Psoas muscle (tissue), 8 donors: ENCODE data around the gene COL6A2. TPM values are rescaled to one million over a fixed set of nuclear protein-coding genes. Genes with fewer than 3 reads are reported as not detected.
"Not testable (repeated sequence)": the region's sequence is repeated elsewhere in the genome, so short reads cannot be mapped to it uniquely, and the experiment has no call there.

Experiments
- ATAC-seq, 4 donors: fragments of 200-7000 bp; cut with Tn5 transposase; one replicate each; pipeline ENCODE4 v1.9.1; 2020; ENCODE audit warnings: moderate library complexity in 3 of 4, mild to moderate bottlenecking in 2 of 4
- DNase-seq, 2 donors: peaks; one replicate each; pipeline ENCODE4 v3.0.0-alpha.2; 2020
- H3K27ac ChIP-seq: fragments of 200-600 bp; one replicate; pipeline ENCODE4 v1.8.0; 2022
- H3K27me3 ChIP-seq, 3 donors: fragments of 200-600 bp in 1 of 3; one replicate each; pipeline versions ENCODE4 v1.6.1 to v1.8.0; 2013 to 2022; ENCODE audit warnings: low read length in 2 of 3, mild to moderate bottlenecking in 2 of 3, moderate library complexity in 1 of 3; ENCODE audit not compliant: insufficient read depth in 3 of 3
- H3K36me3 ChIP-seq, 2 donors: fragments of 200-600 bp in 1 of 2; one replicate each; pipeline versions ENCODE4 v1.6.1 to v1.8.0; 2013 to 2022; ENCODE audit warnings: low read depth in 1 of 2, mild to moderate bottlenecking in 1 of 2, moderate library complexity in 1 of 2; ENCODE audit not compliant: insufficient read depth in 1 of 2
- H3K4me1 ChIP-seq: fragments of 200-600 bp; one replicate; pipeline ENCODE4 v1.8.0; 2022
- H3K4me3 ChIP-seq: fragments of 200-600 bp; one replicate; pipeline ENCODE4 v1.8.0; 2022; ENCODE audit warnings: mild to moderate bottlenecking
- H3K9me3 ChIP-seq: fragments of 200-600 bp; one replicate; pipeline ENCODE4 v1.8.0; 2022
- CTCF ChIP-seq: fragments of 200-600 bp; IDR thresholded peaks from one replicate; pipeline ENCODE4 v1.8.0; 2022; ENCODE audit warnings: antibody characterized with exemption
- WGBS, 3 donors: extraction: QIAGEN DNeasy Blood & Tissue Kit; methylation state at CpG; one replicate each; pipeline versions ENCODE4 v1.1.6 to v1.1.7; 2013; 5-methylcytosine and 5-hydroxymethylcytosine counted together
- intact Hi-C, 2 donors: fragments of 100-400 bp; cut with DNase I; formaldehyde crosslinking; loops; one replicate each; pipeline versions ENCODE4 v1.11.0 to v1.14.2; 2022
- polyA plus RNA-seq, 3 donors: library from polyadenylated mRNA; stranded (reverse); fragments of 200-250 nt; gene quantifications; one replicate each; pipeline ENCODE4 v1.2.3, GENCODE V29; 2013
- total RNA-seq, 4 donors: library from RNA; stranded (reverse); fragmentation: NEBNext Ultra II Directional in 2 of 4; extraction: Animal tissue kit (Norgen Biotek cat#: 25700) in 2 of 4; gene quantifications; one replicate each; pipeline versions ENCODE4 v1.2.1 to v1.2.4, GENCODE V29; 2021 to 2023
- donor health status: healthy with polysubstance abuse.
- donor health status: DM: no; HTN: no; CAD: no; lungs with moderate emphysema.
- donor health status: Bipolar disorder and iron deficiency.
- donor health status: healthy.
- donor health status: DM: yes; HTN: yes; CAD: no.
- donor health status: DM: no; HTN: no; CAD: no.
- donor health status: DM: no; HTN: no; CAD: no.
- donor health status: DM: yes; HTN: yes; CAD: no.

COL6A2 gene
- total and polyA plus RNA-seq, 7 donors, result 29.8 to 122 (median 58.8) TPM

- TF ChIP-seq CTCF, result no peak
- Histone ChIP-seq H3K27me3 (no peaks in the 10 kb centered on the region), H3K4me1 (no peaks in the 10 kb centered on the region), H3K27ac (no peak overlapping the region), H3K36me3 (no peaks in the 10 kb centered on the region), H3K4me3 (no peak overlapping the region), H3K9me3 (no peaks in the 10 kb centered on the region)
- ATAC-seq (no peak), DNase-seq (no peak)
- intact Hi-C loops, result no loop called here
Observed at GRCh38 chr21:46165098-46165497, 67.2 kb downstream of the COL6A2 start.

DNA sequence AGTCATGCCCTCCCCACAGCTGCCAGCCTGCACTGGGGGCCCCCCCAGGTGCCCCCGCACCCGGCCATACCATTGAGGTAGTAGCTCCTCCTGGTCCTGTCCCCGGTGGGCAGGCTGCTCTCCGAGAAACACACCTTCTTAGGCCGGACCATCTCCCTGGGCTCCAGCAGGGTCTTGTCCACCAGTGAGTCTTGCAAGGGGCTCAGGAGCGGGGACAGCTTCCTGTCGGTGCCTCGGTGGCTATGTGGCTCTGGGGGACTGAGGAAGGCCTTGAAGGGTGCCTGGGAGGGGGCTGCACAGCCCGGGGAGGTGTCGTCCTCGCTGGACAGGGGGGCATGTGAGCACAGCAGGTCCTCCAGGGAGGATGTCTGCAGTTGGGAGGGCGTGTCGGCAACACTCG, 70.3 kb downstream of the COL6A2 start:
- WGBS, 3 donors, result 74 to 85% (median 81%) methylated on average over 14 of the region's 14 CpGs
- no peaks in the 10 kb centered on the region for H3K36me3 ChIP-seq
- no peak for DNase-seq
- TF ChIP-seq CTCF, result no peak
- H3K4me3 ChIP-seq, result no peak overlapping the region
- no peak overlapping the region for H3K27ac ChIP-seq
- ATAC-seq, result no peak
- H3K4me1 ChIP-seq, result no peaks in the 10 kb centered on the region
- intact Hi-C loops, result no loop called here
- H3K9me3 ChIP-seq, result no peaks in the 10 kb centered on the region
- no peaks in the 10 kb centered on the region for H3K27me3 ChIP-seq

GRCh38 chr21:46168659-46169386, 70.9 kb downstream of the COL6A2 start:
- Histone ChIP-seq H3K27me3 (no peaks in the 10 kb centered on the region), H3K9me3 (no peaks in the 10 kb centered on the region), H3K36me3 (no peaks in the 10 kb centered on the region), H3K4me3 (no peak overlapping the region), H3K27ac (no peak overlapping the region), H3K4me1 (no peaks in the 10 kb centered on the region)
- TF ChIP-seq CTCF, result no peak
- DNase-seq, result no peak
- intact Hi-C loops, result no loop called here
- no peak for ATAC-seq
- WGBS, 3 donors, result 69 to 77% (median 70%) methylated on average over 8 of the region's 8 CpGs

DNA sequence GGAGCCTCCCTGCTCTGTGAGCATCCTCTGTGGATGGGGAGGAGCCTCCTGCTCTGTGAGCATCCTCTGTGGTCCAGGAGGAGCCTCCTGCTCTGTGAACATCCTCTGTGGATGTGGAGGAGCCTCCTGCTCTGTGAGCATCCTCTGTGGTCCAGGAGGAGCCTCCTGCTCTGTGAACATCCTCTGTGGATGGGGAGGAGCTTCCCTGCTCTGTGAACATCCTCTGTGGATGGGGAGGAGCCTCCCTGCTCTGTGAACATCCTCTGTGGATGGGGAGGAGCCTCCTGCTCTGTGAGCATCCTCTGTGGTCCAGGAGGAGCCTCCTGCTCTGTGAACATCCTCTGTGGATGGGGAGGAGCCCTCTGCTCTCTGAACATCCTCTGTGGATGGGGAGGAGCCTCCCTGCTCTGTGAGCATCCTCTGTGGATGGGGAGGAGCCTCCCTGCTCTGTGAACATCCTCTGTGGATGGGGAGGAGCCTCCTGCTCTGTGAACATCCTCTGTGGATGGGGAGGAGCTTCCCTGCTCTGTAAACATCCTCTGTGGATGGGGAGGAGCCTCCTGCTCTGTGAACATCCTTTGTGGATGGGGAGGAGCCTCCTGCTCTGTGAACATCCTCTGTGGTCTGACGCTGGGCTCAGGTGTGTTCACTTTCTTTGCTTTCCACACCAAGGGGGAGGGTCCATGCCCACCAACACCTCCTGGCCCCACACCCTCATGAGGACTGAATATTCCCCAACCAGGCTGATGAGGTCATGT, 72.7 kb downstream of the COL6A2 start:
- H3K27me3 ChIP-seq, intact Hi-C loops, H3K27ac ChIP-seq, H3K4me1 ChIP-seq, H3K4me3 ChIP-seq, ATAC-seq, H3K36me3 ChIP-seq, H3K9me3 ChIP-seq, DNase-seq: not testable (repeated sequence)
- whole genome bisulfite sequencing, 3 donors, result 69 to 87% (median 85%) methylated on average over 1 of the region's 1 CpG

- 20 to 36% (median 34%) methylated on average over 2 of the region's 2 CpGs for WGBS, 3 donors
- Histone ChIP-seq H3K27me3 (no peaks in the 10 kb centered on the region), H3K4me3 (no peak overlapping the region), H3K36me3 (no peaks in the 10 kb centered on the region), H3K4me1 (no peaks in the 10 kb centered on the region), H3K27ac (no peak overlapping the region), H3K9me3 (peaks cover 9% of the 10 kb centered on the region)
- ATAC-seq, result no peak
- TF ChIP-seq CTCF, result no peak
- DNase-seq, result no peak
- intact Hi-C loops, result no loop called here
Observed at GRCh38 chr21:46171585-46171984, 73.7 kb downstream of the COL6A2 start.
